K562 (cell line): Measurements from ENCODE around the gene ZDHHC3. TPM values are rescaled to one million over a fixed set of nuclear protein-coding genes. Genes with fewer than 3 reads are reported as not detected.

Experiments used
- ATAC-seq: fragments of 200-7000 bp; cut with Tn5 transposase; 3 replicates; pipeline ENCODE4 v1.9.1; 2020; ENCODE audit warnings: moderate library complexity
- BruUV-seq: library from RNA; stranded (reverse); fragments of 400-500 nt; replicated peaks from 2 replicates; lab custom pipeline; 2021; lab: Mats Ljungman, UMichigan
- CTCF ChIA-PET: fragments of 300-600 bp; formaldehyde crosslinking; extraction: SDS; loops from one replicate; lab custom pipeline; 2021; ENCODE audit warnings: low intra/inter-chr PET ratio; lab: Yijun Ruan, JAX
- POLR2A ChIA-PET: fragments of 300-600, 350-650 bp; sonication (Branson Sonifier 250); formaldehyde crosslinking; extraction: SDS; loops from one replicate; lab custom pipeline; 2021; ENCODE audit warnings: antibody characterized with exemption, inconsistent platforms; lab: Yijun Ruan, JAX
- DNase-seq, 4 experiments: peaks; one replicate each; pipeline versions ENCODE4 v3.0.0 to v3.0.0-alpha.2; 2011 to 2018; ENCODE audit warnings: low spot score in 3 of 4, mixed read lengths in 3 of 4; ENCODE audit errors: extremely low read depth in 1 of 4
- FAIRE-seq: peaks from 2 replicates; lab custom pipeline; 2011; peaks lifted over from hg19 to GRCh38; lab: Jason Lieb, UNC
- H2AFZ ChIP-seq: 2 replicates; pipeline ENCODE4 v1.6.0; 2011; ENCODE audit warnings: low read depth, low read length, control low read depth, inconsistent platforms
- H3K27ac ChIP-seq: fragments of 200-600 bp; 3 replicates; pipeline ENCODE4 v1.8.0; 2011; ENCODE audit warnings: low read depth, mild to moderate bottlenecking, control low read depth, inconsistent platforms, low read length, moderate library complexity, mixed read lengths; ENCODE audit errors: extremely low read depth
- H3K27me3 ChIP-seq, 2 experiments: fragments of 300-600 bp in 1 of 2; 2 replicates in 1 of 2; 3 replicates in 1 of 2; pipeline versions ENCODE4 v1.6.0 to v1.8.0; 2011; ENCODE audit warnings: inconsistent platforms in 2 of 2, low read length in 2 of 2, mild to moderate bottlenecking in 1 of 2, mixed read lengths in 1 of 2, moderate library complexity in 1 of 2; ENCODE audit not compliant: control insufficient read depth in 2 of 2, insufficient read depth in 2 of 2
- H3K36me3 ChIP-seq: fragments of 300-600 bp; 3 replicates; pipeline ENCODE4 v1.8.0; 2011; ENCODE audit warnings: mild to moderate bottlenecking, low read length, inconsistent platforms; ENCODE audit not compliant: control insufficient read depth, insufficient read depth
- H3K4me1 ChIP-seq, 2 experiments: fragments of 200-600 bp in 1 of 2; replicated peaks in 1 of 2; 2 replicates in 1 of 2; 3 replicates in 1 of 2; pipeline versions ENCODE4 v1.5.1 to v1.8.0; 2011; ENCODE audit warnings: inconsistent platforms in 2 of 2, low read length in 2 of 2, mild to moderate bottlenecking in 1 of 2, mixed read lengths in 1 of 2, moderate library complexity in 1 of 2; ENCODE audit not compliant: control insufficient read depth in 2 of 2, insufficient read depth in 2 of 2
- H3K4me2 ChIP-seq: 2 replicates; pipeline ENCODE4 v1.6.1; 2011; ENCODE audit warnings: low read length, control low read depth, inconsistent platforms, mixed read lengths; ENCODE audit not compliant: insufficient read depth
- H3K4me3 ChIP-seq: fragments of 200-600 bp; sonication (generic), shearing (Covaris generic); 2 replicates; pipeline ENCODE4 v1.5.1; 2016; ENCODE audit warnings: control low read depth, inconsistent platforms
- H3K79me2 ChIP-seq: fragments of 200-600 bp; 3 replicates; pipeline ENCODE4 v1.8.0; 2011; ENCODE audit warnings: low read length, inconsistent platforms; ENCODE audit not compliant: control insufficient read depth, insufficient read depth
- H3K9ac ChIP-seq, 2 experiments: 2 replicates each; pipeline versions ENCODE4 v1.6.0 to v1.6.1; 2011; ENCODE audit warnings: low read depth in 2 of 2, low read length in 2 of 2, control low read depth in 1 of 2, inconsistent platforms in 1 of 2, mild to moderate bottlenecking in 1 of 2, mixed read lengths in 1 of 2; ENCODE audit not compliant: insufficient read depth in 1 of 2
- H3K9me1 ChIP-seq: one replicate; pipeline ENCODE4 v1.6.0; 2011; ENCODE audit warnings: inconsistent platforms, mild to moderate bottlenecking, low read length, moderate library complexity; ENCODE audit not compliant: control insufficient read depth, insufficient read depth
- H3K9me3 ChIP-seq: replicated peaks from 2 replicates; pipeline ENCODE4 v1.5.1; 2011; ENCODE audit warnings: low read depth, low read length, inconsistent platforms; ENCODE audit not compliant: control insufficient read depth, insufficient read depth
- H4K20me1 ChIP-seq: replicated peaks from 2 replicates; pipeline ENCODE4 v1.6.1; 2011; ENCODE audit warnings: low read length, inconsistent platforms, mixed read lengths; ENCODE audit not compliant: control insufficient read depth, insufficient read depth
- CHD7 ChIP-seq: fragments of 200-600 bp; sonication (generic); IDR thresholded peaks from one replicate; pipeline ENCODE4 v1.6.1; 2012; ENCODE audit warnings: mild to moderate bottlenecking, low read depth, low read length, inconsistent platforms
- ETV6 ChIP-seq, 3 experiments: fragments of 150-350 bp in 1 of 3; sonication (generic) in 1 of 3; formaldehyde crosslinking in 1 of 3; IDR thresholded peaks; 2 replicates each; pipeline versions ENCODE4 v1.6.1 to v1.8.0; 2014 to 2022; ENCODE audit warnings: borderline replicate concordance in 2 of 3, low read depth in 2 of 3, antibody characterized with exemption in 1 of 3, low read length in 1 of 3, mild to moderate bottlenecking in 1 of 3, missing genetic modification reagents in 1 of 3
- PRDM10 ChIP-seq: fragments of 450-650 bp; IDR thresholded peaks from 2 replicates; pipeline ENCODE4 v1.6.1; 2018; ENCODE audit not compliant: partially characterized antibody
- SMARCA4 ChIP-seq: fragments of 450-650 bp; IDR thresholded peaks from 2 replicates; pipeline ENCODE4 v1.6.1; 2016
- SRSF1 ChIP-seq: fragments of 200-400 bp; formaldehyde crosslinking; IDR thresholded peaks from 2 replicates; pipeline ENCODE4 v1.6.1; 2017; ENCODE audit warnings: mild to moderate bottlenecking, low read depth, low read length, moderate library complexity
- ZNF212 ChIP-seq: fragments of 450-650 bp; formaldehyde crosslinking; IDR thresholded peaks from 2 replicates; pipeline ENCODE4 v1.4.0; 2020; ENCODE audit warnings: mild to moderate bottlenecking
- ZNF24 ChIP-seq: fragments of 450-650 bp; IDR thresholded peaks from 2 replicates; pipeline ENCODE4 v1.6.1; 2016
- WGBS: fragments of 100-300 bp; shearing (Covaris generic); methylation state at CpG from one replicate; pipeline ENCODE4 v1.1.6; 2016; ENCODE audit warnings: low coverage, mixed read lengths; ENCODE audit not compliant: insufficient coverage; ENCODE audit errors: missing lambda C conversion rate; 5-methylcytosine and 5-hydroxymethylcytosine counted together
- in situ Hi-C: fragments of 300-500 bp; cut with MboI; formaldehyde crosslinking; loops from 4 replicates; pipeline ENCODE4 v1.15.0; 2018; ENCODE audit warnings: inconsistent platforms, mixed read lengths
- intact Hi-C: fragments of 100-400 bp; cut with micrococcal nuclease; formaldehyde crosslinking; loops from 2 replicates; pipeline ENCODE4 v1.14.2; 2022
- polyA plus RNA-seq, 8 experiments: library from polyadenylated mRNA; depleted of rRNA in 4 of 8; stranded (reverse) in 5 of 8; unstranded in 3 of 8; fragments of >200 nt; fragmentation: Nextera tagmentation in 2 of 8; fragmentation: Illumina TruSeq in 1 of 8; extraction: Ambion mirVana in 2 of 8; extraction: Trizol in 1 of 8; gene quantifications; 2 replicates each; pipeline versions ENCODE4 v1.2.1 to v1.2.3, GENCODE V29; 2011 to 2014; ENCODE audit warnings: inconsistent platforms in 1 of 8, missing spikeins in 1 of 8
- total RNA-seq, 7 experiments: library from RNA; depleted of rRNA in 6 of 7; stranded (reverse); fragments of >200 nt in 6 of 7; fragmentation: Illumina TruSeq in 2 of 7; extraction: Trizol in 2 of 7; gene quantifications; 2 replicates each; pipeline versions ENCODE4 v1.2.1 to v1.2.3, GENCODE V29; 2011 to 2021; ENCODE audit warnings: low replicate concordance in 1 of 7

The ZDHHC3 gene
- total and polyA plus RNA-seq, 9 of the 15 experiments (the other 6 are each of a cell fraction or from before 2014, with no cell fraction given): 10.3 to 120 (median 67.2) TPM

- no peak overlapping the region for H3K9ac ChIP-seq
- no peaks in the 10 kb centered on the region for H3K9me3 ChIP-seq
- no peaks in the 10 kb centered on the region for H3K9me1 ChIP-seq
- H3K36me3 ChIP-seq: peaks cover 81% of the 10 kb centered on the region
- FAIRE-seq: no peak
- no peak overlapping the region for H3K27ac ChIP-seq
- H3K79me2 ChIP-seq: no peaks in the 10 kb centered on the region
- no TSS peak for BruUV-seq
- no peaks in the 10 kb centered on the region for H3K27me3 ChIP-seq
- no peak overlapping the region for H2AFZ ChIP-seq
- H4K20me1 ChIP-seq: 0 out of 2 replicates have a peak, but pooled peaks cover 3% of the 10 kb centered on the region
- no peaks in the 10 kb centered on the region for H3K4me1 ChIP-seq
- 71% methylated on average over 3 of the region's 3 CpGs for WGBS
- in situ Hi-C loops (no loop called here), intact Hi-C loops (no loop called here)
- H3K4me2 ChIP-seq: no peak overlapping the region
- no peak overlapping the region for H3K4me3 ChIP-seq
- ChIA-PET POLR2A (interaction anchor here (0.5 to 1.6 kb wide), 2 partner anchors 18 to 69 kb away, joined by 3 to 6 read pairs; no protein-coding TSS in a partner anchor), CTCF (no interaction called here)
- no peak for ATAC-seq
- DNase-seq: no peak
- no peak for TF ChIP-seq PRDM10
- TF ChIP-seq CHD7: no peak
- TF ChIP-seq SRSF1: no peak
- no peak for TF ChIP-seq SMARCA4
- no peak for TF ChIP-seq ETV6 (IDR thresholded peaks at IDR 0.05; ENCODE audit: borderline replicate concordance in 1 of 2, low read depth in 2 of 2, low read length in 1 of 2)
- TF ChIP-seq ETV6 (CRISPR knock-in tag; IDR thresholded peaks at IDR 0.05; ENCODE audit: borderline replicate concordance): no peak
- TF ChIP-seq ZNF212: no peak
- TF ChIP-seq ZNF24: no peak
These were observed 34.9 kb upstream of the ZDHHC3 start for GRCh38 chr3:45010811-45011333.
